ENCODE measurements around the gene GNB3. TPM values are rescaled to one million over a fixed set of nuclear protein-coding genes. Genes with fewer than 3 reads are reported as not detected.
A peak's percentile ranks its signal among the peaks of the same experiment; 100 is the strongest.

GNB3 gene
- total RNA-seq, 1 experiment from 2014 or later, result 20.7 TPM

DNA sequence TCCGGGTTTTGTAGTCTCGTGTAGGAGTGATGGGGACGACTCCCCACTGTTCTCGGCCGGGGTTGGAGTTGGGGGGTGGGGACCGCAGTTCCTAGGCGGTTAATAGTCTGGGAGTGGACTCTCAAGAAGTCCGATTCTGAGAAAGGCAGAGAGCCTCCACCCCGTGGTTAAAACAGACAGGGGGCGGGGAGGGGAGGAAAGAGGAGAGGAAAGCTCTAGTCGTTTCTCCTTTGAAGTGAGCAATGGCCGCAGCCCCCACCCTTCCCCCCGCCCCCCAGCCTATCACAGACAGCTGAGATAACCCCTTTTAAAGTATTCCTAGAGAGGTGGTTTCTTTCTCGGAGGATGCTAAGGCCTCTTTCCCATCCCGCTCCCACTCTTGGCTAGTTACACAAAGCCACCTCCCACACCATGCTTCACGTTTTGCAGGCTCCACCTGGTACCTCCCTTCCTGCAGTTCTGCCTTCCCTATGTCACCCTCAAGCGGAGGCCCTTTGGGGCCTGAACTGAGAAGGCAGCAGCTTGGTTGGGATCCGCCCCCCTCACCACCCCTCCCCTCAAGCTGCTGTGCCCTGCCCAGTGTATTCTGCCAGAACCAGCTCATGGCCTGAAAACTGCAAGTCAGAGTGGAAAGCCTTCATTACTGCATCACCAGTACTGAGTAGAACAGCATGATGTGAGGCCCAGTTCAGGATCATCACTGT lies 12.1 kb downstream of the GNB3 start:
- BruUV-seq (replicated peaks), result no TSS peak
- Histone ChIP-seq H3K9me3 (ENCODE audit: low read depth, low read length, poor library complexity, severe bottlenecking) (no peaks in the 10 kb centered on the region), H3K27me3 (replicated peaks; ENCODE audit: insufficient read depth, low read depth, low read length, poor library complexity) (no peaks in the 10 kb centered on the region), H3K36me3 (ENCODE audit: insufficient read depth, low read length, poor library complexity, severe bottlenecking) (peaks cover 48% of the 10 kb centered on the region), H3K27ac (ENCODE audit: low read depth, low read length, poor library complexity, severe bottlenecking) (peak overlapping the region; percentile 81), H3K4me1 (ENCODE audit: insufficient read depth, low read length, poor library complexity, severe bottlenecking) (peaks cover 24% of the 10 kb centered on the region), H3K4me3 (ENCODE audit: low read depth, low read length, poor library complexity, severe bottlenecking) (peak overlapping the region; percentile 67)
- ChIA-PET CTCF (interaction anchor here (0.6 to 2.9 kb wide), 6 partner anchors 17 to 226 kb away, joined by 3 to 13 read pairs (median 4); partner anchors contain the start of gene SPSB2), POLR2A (ENCODE audit: low non-redundant PET) (interaction anchor here (0.6 to 1.4 kb wide), 6 partner anchors 10 to 171 kb away, joined by 3 to 9 read pairs (median 4); partner anchors contain the start of genes C12orf57, RNU7-1 and TPI1)
- peak; percentile 71 for DNase-seq (ENCODE audit: low spot score)
- intact Hi-C loops (cut with micrococcal nuclease; ENCODE audit: unreplicated experiment), result loop anchor here (2.0 kb wide), 1 partner anchor 14 kb away; the partner anchor contains the start of gene TPI1
- TF ChIP-seq, protein P1, sequence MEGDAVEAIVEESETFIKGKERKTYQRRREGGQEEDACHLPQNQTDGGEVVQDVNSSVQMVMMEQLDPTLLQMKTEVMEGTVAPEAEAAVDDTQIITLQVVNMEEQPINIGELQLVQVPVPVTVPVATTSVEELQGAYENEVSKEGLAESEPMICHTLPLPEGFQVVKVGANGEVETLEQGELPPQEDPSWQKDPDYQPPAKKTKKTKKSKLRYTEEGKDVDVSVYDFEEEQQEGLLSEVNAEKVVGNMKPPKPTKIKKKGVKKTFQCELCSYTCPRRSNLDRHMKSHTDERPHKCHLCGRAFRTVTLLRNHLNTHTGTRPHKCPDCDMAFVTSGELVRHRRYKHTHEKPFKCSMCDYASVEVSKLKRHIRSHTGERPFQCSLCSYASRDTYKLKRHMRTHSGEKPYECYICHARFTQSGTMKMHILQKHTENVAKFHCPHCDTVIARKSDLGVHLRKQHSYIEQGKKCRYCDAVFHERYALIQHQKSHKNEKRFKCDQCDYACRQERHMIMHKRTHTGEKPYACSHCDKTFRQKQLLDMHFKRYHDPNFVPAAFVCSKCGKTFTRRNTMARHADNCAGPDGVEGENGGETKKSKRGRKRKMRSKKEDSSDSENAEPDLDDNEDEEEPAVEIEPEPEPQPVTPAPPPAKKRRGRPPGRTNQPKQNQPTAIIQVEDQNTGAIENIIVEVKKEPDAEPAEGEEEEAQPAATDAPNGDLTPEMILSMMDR (conservative IDR thresholded peaks at IDR 0.05; ENCODE audit: low read depth, low read length), result no peak
- no peak for TF ChIP-seq EZH2 (IDR thresholded peaks at IDR 0.05; ENCODE audit: borderline replicate concordance, low read depth, low read length, poor library complexity, severe bottlenecking)

DNA sequence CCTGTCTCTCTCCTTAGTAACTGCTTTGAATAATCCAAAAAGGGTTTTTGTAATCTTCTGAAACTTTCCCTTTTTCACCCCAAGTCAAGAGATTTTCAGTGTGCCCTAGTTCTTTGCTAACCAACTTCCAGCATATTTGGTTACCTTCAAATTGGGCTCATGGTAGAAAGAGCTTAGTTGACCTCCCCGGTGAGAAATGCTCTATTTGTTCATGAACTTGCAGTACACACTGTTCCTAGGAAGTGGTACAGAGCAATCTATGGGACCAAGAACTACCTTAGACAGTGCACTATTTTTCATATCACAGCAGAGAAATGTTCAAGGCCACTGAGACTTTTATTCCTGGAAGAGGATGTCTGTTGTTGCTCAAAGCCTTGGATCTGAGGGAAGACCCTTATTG lies 12.9 kb downstream of the GNB3 start:
- TF ChIP-seq, protein P1 (conservative IDR thresholded peaks at IDR 0.05; ENCODE audit: low read depth, low read length), result no peak
- no peak for TF ChIP-seq EZH2 (IDR thresholded peaks at IDR 0.05; ENCODE audit: borderline replicate concordance, low read depth, low read length, poor library complexity, severe bottlenecking)
- Histone ChIP-seq H3K36me3 (ENCODE audit: insufficient read depth, low read length, poor library complexity, severe bottlenecking) (peaks cover 50% of the 10 kb centered on the region), H3K9me3 (ENCODE audit: low read depth, low read length, poor library complexity, severe bottlenecking) (no peaks in the 10 kb centered on the region), H3K27ac (ENCODE audit: low read depth, low read length, poor library complexity, severe bottlenecking) (peak overlapping the region; percentile 81), H3K4me1 (ENCODE audit: insufficient read depth, low read length, poor library complexity, severe bottlenecking) (peaks cover 24% of the 10 kb centered on the region), H3K27me3 (replicated peaks; ENCODE audit: insufficient read depth, low read depth, low read length, poor library complexity) (no peaks in the 10 kb centered on the region), H3K4me3 (ENCODE audit: low read depth, low read length, poor library complexity, severe bottlenecking) (peak overlapping the region; percentile 67)
- intact Hi-C loops (cut with micrococcal nuclease; ENCODE audit: unreplicated experiment), result loop anchor here (2.0 kb wide), 1 partner anchor 13 kb away; the partner anchor contains the start of gene TPI1
- DNase-seq (ENCODE audit: low spot score), result no peak
- ChIA-PET POLR2A (ENCODE audit: low non-redundant PET) (interaction anchor here (0.6 kb wide), 1 partner anchor 19 kb away, joined by 3 read pairs; no protein-coding TSS in a partner anchor), CTCF (interaction anchor here (2.9 kb wide), 1 partner anchor 18 kb away, joined by 13 read pairs; the partner anchor contains the start of gene SPSB2)
- BruUV-seq (replicated peaks), result no TSS peak

DNA sequence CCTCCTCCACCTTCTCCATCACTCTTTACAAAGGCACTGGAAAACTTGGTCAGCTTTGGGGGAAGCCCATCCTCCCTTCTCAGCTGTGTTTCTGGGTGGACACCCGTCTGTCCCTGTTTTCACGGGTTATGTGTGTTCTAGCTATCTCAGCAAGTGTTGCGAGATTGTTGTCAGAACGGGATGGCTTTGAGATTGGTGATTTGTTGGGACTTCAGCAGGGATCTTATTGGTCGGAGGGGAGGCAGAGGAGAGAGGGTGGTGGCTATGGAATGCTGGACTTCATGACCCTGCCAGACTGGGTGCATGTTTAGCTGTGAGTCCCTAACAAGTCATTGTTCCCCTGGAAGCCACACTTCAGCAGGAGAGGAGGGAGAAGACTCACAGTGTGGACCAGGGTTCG lies 13.3 kb downstream of the GNB3 start:
- TF ChIP-seq, protein P1 (conservative IDR thresholded peaks at IDR 0.05; ENCODE audit: low read depth, low read length), result no peak
- TF ChIP-seq EZH2 (IDR thresholded peaks at IDR 0.05; ENCODE audit: borderline replicate concordance, low read depth, low read length, poor library complexity, severe bottlenecking), result no peak
- intact Hi-C loops (cut with micrococcal nuclease; ENCODE audit: unreplicated experiment), result no loop called here
- CTCF ChIA-PET, result interaction anchor here (2.9 kb wide), 1 partner anchor 18 kb away, joined by 13 read pairs; the partner anchor contains the start of gene SPSB2
- Histone ChIP-seq H3K4me3 (ENCODE audit: low read depth, low read length, poor library complexity, severe bottlenecking) (no peak overlapping the region), H3K27ac (ENCODE audit: low read depth, low read length, poor library complexity, severe bottlenecking) (peak overlapping the region; percentile 14), H3K9me3 (ENCODE audit: low read depth, low read length, poor library complexity, severe bottlenecking) (no peaks in the 10 kb centered on the region), H3K4me1 (ENCODE audit: insufficient read depth, low read length, poor library complexity, severe bottlenecking) (peaks cover 20% of the 10 kb centered on the region), H3K27me3 (replicated peaks; ENCODE audit: insufficient read depth, low read depth, low read length, poor library complexity) (no peaks in the 10 kb centered on the region), H3K36me3 (ENCODE audit: insufficient read depth, low read length, poor library complexity, severe bottlenecking) (peaks cover 50% of the 10 kb centered on the region)
- no TSS peak for BruUV-seq (replicated peaks)
- DNase-seq (ENCODE audit: low spot score), result no peak
- POLR2A ChIA-PET (ENCODE audit: low non-redundant PET), result no interaction called here

Measured in A673 (cell line).